Urothelium cell line (cell line): ENCODE results near the gene SEPTIN3.

Experiments used
- DNase-seq: peaks from one replicate; pipeline ENCODE4 v3.0.0; 2011; ENCODE audit warnings: low spot score, mixed read lengths
- FAIRE-seq: peaks from 2 replicates; lab custom pipeline; 2011; peaks lifted over from hg19 to GRCh38; lab: Jason Lieb, UNC

SEPTIN3 gene

DNA sequence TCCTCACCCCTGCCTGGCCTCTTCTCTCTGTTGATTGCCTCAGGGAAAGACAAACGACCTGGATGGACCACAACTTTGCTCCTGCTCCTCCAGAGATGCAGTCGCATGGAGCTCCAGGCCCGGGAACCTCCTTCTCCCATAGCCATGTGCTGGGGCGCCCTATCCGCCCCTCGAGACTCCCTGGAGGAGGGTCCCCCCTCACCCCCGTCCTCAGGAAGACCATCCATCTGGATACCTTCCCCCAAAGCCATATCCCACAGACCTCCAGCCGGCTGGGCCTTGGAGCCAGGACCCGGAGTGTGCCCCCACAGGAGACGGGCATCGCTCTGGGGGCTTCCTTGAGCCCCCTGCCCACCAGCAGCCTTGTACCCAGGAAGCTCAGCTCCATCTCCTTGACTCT is 2.2 kb downstream of the SEPTIN3 start:
- DNase-seq: no peak
- no peak for FAIRE-seq

DNA sequence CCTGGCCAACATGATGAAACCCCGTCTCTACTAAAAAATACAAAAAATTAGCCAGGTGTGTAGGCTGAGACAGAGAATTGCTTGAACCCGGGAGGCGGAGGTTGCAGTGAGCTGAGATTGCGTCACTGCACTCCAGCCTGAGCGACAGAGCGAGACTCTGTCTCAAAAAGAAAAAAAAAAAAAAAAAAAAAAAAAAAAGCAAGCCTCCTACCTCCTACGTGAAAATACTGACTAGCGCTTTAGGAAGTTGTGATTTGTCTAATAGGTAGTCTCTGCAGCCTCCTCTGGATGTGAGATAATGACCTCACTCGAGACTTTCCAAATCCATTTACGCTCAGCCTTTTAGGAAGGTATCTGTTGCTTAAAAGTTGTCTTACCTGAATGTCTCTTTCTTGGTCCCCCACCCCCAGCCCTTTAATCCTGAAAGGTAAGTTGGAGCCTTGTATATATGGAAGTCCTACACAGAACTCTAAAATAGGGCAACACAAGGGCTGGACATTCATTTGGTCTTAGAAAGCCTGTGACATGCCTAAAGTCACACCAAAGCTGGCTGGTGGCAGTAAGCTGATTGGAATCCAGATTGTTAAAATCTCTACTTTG is 5.5 kb downstream of the SEPTIN3 start:
- no peak for DNase-seq
- no peak for FAIRE-seq

DNA sequence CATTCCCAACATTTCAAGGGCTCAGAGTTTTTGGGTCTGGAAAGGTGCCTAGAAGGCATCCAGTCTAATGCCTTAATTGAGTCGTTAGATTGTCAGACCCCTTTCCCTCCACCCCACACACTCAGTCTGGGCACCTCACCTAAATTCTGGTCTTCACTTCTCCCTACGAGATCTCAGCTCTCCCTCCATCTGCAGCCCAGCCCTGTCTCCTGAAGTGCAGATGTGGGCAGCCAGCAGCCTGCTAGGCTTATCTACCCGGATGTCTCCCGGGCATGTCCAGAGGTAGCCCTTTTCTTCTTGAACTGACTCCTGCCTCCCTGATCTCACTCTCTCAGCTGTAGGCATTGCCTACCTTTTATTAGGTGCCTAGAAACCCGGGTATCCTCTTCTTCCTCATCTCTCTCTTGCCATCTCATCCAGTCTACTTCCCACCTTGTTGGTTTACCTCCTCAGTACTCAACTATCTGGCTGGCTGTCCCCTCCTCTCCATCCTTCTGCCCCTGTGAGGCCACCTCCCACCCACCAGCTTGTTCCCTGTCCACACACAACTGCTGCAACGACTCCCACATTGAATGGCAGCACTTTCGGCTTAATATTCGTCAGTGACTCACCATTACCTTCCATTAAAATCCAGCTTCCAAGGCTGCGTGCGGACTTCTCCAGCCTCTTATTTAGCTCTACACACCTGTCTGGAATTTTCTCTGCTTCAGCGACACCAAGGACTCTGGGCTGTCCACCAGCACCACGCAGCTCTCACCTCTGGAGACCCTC is 6.2 kb downstream of the SEPTIN3 start:
- FAIRE-seq: peak; percentile 74
- DNase-seq: no peak

DNA sequence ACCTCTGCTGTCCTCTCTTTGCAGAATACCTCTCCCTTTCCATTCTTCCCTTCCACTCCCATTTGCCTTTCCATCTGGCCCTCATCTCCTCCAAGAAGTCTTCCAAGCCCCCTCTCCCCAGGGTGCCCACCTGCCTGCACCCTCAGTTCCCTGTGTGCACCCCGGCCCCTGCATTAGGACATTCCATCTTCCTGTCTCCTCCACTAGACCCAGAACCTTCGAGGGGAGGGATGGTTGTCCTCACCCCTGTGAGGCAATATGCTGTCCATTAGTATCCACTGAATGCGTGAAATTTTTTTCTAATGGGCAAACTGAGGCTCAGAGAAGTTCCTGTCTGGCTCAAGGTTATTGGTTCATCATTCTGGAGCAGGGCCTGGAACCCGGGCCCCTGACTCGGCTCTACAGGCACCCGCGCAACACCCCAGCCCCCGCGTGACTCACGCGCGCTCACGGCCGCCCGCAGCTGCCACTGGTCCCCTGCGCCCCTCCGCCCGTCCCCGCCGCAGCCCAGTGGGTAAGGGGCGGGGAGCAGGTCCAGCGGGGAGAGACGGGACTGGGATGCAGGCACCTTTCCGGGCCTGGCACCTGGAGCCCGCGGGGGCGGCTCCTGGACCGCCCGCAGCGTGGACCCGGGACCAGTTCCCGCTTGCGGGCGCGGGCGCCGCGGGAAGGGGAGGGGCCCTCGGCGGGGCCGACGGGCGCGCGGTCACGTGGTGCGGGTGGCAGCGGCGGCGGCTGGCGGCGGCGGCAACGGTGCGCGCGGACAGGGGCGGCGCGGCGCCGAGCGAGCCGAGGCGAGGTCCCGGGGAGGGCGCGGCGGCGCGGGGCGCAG is 7.0 kb downstream of the SEPTIN3 start:
- DNase-seq (peak; percentile 82), FAIRE-seq (peak; percentile 70)

DNA sequence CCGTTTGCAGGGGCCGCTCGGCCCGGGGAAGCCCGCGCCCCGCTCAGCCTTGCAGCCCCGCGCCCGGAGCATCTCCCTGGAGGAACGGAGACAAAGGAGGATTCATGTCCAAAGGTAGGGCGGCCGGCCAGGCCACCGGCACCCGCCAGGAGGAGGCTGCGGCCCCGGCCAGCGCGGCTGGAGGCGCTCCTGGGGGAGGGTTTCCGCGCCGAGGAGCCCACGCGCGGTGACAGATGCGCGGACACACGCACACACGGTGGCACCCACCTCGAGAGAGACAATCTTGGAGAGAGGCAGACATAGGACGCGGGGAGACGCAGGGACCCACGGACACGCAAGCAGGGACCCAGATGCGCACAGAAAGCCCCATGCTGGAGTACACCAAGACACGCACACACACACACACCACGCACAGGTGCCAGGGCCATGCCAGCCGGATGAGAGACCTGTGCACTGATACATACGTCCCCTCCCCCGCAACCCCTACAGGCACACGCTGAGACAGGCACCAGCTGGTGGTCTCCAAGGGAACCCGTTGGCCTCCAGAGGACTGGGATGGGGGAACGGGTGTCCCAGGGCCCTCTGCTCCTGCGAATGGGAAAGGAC is 7.8 kb downstream of the SEPTIN3 start:
- DNase-seq (peak; percentile 52), FAIRE-seq (no peak)

DNA sequence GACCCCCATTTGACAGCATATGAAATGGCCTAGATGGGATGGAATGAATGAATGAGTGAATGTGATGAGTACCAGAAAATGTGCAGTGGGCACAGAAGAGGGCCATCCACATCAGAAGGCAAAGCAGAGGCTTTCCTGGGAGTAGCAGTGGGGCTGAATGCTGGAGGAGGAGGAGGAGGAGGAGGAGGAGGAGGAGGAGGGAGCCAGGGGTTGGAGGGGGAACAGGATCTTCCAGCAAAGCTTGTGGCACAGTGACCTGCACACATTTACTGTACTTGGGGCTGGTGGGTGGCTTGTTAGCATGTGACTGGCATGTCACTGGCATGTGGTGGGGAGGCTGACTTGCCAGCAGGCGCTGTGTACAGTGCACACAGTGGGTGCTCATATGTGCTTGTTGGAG is 9.5 kb downstream of the SEPTIN3 start:
- no peak for DNase-seq
- FAIRE-seq: no peak

DNA sequence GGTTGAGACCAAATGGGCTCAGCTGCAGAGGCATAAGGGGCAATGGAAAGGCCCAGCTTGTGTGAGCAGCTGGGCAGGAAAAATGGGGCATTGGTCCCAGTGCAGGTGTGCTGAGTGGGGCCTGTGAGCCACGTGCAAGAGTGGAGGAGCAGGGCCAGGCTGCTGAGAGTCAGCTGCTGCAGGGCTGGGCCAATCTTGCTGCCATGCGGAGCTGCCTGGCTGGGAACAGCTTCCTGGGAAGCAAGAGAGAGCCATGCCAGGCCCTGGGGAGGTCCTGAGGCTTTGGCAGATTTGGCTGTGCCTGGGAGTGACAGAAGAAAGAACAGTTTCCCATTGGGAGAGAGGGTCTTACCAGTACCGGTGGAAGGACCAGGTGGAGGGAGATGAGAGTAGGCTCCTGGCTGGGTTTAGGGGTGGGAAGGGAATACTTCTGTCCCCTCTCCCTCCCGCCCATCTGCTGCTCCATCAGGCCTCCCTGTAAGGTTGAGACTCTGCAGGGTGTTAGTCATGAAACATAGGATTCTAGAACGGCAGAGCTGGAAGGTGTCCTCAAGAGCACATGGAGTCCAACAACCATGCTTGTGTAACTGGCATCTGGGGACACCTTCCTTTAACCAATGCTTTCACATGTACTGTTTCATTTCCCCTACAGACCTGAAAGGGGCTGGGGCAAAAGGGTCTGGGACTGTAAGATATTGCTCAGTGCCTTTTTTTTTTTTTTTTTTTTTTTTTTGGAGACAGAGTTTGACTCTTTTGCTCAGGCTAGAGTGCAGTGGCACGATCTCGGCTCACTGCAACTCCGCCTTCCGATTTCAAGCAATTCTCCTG is 10.4 kb downstream of the SEPTIN3 start:
- DNase-seq: no peak

DNA sequence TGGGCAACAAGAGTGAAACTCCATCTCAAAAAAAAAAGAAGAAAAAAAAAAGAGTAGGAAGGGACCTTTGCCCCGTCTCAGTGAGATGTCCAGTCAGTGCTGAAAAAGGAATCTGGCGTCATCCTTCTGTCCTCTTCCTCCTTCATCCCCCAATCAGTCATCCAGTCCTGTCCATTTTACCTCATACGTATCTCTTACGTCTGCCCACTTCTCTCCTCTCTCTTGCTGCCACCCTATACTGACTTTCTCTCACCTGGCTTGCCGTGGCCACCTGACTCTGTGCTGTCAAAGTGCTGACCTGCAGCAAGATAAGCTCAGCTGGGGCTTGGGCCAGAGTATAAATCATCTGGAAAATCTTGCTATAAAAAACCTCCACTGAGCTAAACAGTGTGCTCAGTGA is 13.6 kb downstream of the SEPTIN3 start:
- DNase-seq: no peak
- FAIRE-seq: no peak

More for the DNA sequence above, 10.4 kb downstream of the SEPTIN3 start:
- no peak for FAIRE-seq

DNA sequence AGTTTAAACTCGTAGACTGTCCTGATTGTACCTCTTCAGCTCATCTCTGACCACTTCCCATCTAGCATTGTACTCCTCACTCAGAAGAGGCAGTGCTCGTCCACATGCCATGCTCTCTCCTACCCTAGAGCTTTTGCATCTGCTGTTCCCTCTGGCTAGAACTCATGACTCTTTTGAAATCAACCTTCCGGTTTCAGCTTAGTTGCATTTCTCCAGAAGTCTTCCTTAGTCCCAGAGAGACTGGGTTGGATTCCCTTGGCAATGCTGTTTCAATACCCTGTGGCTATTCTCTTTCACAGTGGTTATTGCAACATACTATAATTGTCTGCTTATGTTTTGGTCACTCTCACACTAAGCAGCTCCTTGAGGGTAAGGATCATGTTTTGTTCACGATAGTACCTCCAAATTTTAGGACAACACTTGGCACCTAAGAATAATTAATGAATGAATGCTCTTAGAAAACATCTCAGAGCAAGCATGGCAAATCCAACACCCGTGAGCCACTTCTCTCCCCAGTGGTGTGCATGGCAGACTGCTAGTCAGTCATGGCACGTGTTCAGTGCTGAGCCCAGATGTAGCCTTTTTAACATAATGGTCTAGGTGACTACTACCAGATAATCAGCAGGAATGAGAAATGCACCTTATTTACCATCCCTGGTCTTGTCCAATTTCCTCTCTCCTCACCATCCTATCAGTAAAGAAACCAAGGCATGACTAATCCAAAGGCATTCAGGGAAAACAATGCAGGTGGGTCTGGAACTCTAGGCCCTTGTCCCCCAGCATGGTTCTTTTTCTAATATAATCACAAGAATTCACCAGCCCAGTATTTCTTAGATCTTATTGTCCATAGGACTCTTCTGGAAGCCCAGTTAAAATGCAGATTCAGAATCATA is 14.5 kb downstream of the SEPTIN3 start:
- no peak for DNase-seq
- FAIRE-seq: no peak

DNA sequence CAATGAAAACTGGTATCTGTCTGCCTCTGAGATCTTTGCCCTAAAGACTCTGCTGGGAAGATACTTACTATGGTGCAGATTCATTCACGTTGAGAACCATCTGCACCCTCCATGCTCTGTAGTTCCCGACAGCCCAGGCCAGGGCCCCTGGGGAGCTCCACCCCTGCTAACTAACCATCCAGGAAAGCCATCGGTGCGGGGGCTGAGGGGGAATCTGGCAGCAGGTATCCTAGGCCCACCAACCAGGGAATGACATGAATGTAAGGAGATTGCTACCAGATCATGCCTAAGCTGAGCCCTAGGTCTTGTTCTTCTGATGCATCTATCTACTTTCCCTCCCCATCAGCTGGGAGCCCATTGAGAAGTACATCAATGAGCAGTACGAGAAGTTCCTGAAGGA is 18.0 kb downstream of the SEPTIN3 start:
- FAIRE-seq (no peak), DNase-seq (no peak)

DNA sequence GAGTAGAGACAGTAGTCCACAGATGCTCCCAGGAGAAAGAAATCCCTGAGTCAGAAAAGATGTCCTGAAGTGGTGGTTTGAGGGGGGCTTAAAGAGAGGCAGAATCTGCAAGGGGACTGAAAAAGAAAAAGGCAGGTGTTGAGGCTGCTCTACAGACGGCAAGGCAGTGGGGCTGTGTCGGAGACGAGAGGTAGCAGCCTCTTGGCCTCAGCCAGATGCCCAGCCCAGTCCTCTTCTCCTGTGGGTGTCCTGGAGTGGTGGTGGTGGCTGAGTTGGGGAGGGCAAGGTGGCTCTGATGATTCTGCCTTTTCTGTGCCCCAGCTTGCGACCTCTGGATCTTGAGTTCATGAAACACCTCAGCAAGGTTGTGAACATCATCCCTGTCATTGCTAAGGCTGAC is 20.0 kb downstream of the SEPTIN3 start:
- FAIRE-seq: no peak

DNA sequence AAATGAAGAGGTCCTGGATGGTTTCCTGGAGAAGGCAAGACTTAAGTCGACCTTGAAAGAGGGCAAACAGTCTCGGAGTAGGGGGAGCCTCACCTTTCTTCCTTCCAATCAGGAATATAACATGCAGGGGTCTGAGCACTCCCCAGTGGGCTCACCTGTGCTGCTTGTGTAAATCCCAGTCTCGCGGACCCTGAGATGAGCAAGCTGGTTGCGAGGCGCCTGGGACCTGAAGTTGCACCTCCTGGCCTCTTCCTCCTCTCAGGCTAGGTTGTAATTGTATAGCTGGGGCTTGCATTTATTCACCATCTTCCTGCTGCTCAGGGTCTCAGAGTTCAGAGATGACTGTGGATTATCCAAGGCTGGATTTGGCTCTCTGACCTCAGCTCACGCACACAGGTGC is 21.9 kb downstream of the SEPTIN3 start:
- DNase-seq (no peak), FAIRE-seq (no peak)

More for the DNA sequence above, 20.0 kb downstream of the SEPTIN3 start:
- no peak for DNase-seq

DNA sequence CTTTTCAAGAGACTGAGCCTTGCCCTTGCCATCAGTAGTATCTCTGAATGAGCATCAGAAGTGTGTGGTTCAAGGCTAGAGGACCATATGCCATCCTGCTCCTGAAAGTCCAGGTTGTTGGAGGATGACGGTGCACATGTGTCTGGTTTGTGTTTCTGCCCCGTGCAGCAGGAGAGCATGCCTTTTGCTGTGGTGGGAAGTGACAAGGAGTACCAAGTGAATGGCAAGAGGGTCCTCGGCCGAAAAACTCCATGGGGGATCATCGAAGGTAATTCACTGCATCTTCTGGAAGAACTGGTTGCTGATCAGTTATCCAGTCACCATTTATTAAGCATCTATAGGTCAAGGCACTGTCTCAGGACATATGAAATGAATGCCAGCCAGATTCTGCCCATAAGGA is 23.3 kb downstream of the SEPTIN3 start:
- no peak for DNase-seq
- no peak for FAIRE-seq

DNA sequence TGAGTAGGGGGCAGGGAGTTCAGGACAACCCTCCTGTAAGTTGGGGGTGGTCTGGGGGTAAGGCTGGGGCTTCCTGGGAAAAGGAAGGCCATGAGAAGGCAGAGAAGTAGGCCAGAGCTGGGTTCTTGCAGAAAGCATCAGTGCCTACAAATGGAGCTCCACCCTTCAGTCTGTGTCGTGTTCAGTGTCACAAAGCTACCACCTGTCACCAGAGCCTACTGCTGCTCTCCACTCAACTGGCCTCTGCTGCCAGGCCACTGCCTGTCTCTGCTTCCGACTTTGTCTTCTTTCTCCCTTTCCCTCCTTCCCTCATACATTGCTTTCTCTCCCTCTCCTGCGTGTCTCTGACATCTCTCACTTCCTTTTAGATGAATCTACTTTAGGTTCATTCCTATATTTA is 26.0 kb downstream of the SEPTIN3 start:
- FAIRE-seq: no peak
- no peak for DNase-seq

DNA sequence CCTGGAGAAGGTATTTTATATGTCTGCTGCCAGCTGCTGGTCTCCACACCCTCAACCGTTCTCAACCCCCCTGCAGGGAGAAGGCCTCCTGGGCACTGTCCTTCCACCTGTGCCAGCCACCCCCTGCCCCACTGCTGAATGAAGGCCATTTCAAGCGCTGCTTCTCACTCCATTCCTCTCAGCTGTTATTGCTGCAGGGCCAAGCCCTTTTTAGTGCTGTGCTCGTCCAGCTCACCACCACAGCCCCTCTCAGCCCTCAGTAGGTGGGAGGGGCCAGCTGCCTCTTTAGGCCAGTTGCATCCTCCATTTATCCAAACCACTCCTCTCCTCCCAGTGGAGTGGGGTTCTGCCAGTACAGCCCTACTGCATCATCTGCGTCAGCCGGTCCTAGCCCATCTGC is 27.6 kb downstream of the SEPTIN3 start:
- FAIRE-seq: no peak

DNA sequence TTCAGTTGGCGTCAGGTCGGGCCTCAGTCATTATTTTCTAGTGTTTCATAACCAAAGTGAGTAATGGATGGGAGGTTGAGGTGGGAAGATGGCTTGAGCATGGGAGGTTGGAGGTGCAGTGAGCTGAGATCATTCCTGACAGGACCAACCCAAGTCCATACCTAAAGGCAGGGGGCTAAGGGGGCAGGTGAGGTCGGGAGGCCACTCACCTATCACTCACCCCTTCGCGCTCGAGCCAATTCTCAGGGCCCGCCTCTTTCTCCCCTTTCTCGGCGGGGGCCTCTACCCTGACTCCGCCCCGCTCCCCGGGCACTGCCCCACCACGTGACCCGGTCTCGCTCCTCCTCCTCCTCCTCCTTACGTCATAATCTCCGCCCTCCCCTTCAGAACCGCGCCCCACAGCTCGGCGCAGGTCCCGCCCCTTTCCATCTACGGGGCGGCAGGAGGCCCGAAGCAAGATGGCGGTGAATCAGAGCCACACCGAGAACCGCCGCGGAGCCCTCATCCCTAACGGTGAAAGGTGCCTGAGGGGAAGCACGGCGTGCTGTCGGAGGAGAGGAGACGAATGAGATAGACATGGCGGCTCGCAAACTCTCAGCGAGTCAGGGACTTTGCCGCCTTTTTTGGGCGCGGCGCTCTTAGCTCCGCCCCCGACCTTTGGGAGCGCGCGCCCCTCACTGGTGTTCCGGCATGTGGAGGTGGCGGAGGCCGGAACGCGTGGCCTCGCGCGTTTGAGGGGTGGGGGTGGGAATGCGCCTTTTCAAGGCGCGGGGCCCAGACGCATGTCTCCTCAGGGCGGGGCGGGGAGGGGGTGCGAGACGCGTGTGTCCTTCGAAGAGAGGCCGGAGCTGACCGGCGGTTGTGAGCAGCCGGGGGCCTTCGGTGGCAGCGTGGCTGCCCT is 29.4 kb downstream of the SEPTIN3 start, which contains the start of gene WBP2NL:
TSS of gene WBP2NL (plus strand) at position 428 of the 901 bp plus-strand sequence. CDS start at position 459, 31 bp downstream.
- peak; percentile 95 for DNase-seq
- peak; percentile 94 for FAIRE-seq

More for the DNA sequence above, 27.6 kb downstream of the SEPTIN3 start:
- DNase-seq: no peak

DNA sequence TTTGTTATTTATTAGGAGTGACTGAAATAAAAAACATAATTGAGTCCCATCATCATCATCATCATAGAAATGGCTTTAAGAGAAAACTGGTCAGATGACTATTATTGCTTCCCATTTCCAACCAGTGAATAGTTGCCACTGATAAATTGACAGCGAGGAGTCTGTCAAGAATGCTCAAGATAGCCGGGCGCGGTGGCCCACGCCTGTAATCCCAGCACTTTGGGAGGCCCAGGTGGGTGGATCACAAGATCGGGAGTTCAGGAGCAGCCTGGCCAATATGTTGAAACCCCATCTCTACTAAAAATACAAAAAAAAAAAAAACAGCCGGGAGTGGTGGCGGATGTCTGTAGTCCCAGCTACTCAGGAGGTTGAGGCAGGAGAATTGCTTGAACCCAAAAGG is 31.2 kb downstream of the SEPTIN3 start:
- no peak for DNase-seq
- FAIRE-seq: no peak

DNA sequence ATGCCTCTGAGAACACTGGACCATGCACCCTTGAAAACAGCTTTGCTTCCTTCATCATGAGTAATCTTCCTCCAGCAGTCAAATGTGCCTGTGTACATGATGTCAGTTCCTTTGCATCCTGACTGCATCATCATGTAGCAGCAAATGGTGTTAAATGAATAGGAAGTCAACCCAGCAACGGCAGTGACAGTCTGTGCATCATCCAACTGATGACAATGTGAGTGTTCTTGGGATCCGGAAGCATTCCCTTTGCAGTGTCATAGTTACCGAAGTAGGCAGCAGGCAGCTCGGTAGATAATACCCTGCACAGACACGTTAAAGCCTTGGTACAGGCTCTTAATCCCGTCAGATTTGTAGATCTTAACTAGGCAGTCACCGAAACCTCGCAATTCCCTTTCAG is 31.9 kb downstream of the SEPTIN3 start:
- FAIRE-seq: peak; percentile 56
- no peak for DNase-seq
